Mesodermal cell (in vitro differentiated cells): ENCODE results near the gene TYW1.
"Not testable (repeated sequence)": the region's sequence is repeated elsewhere in the genome, so short reads cannot be mapped to it uniquely, and the experiment has no call there.

Experiments
- H3K27ac ChIP-seq: 2 replicates; pipeline ENCODE4 v1.7.0; 2013; ENCODE audit warnings: mild to moderate bottlenecking, low read depth, low read length, moderate library complexity; ENCODE audit not compliant: severe bottlenecking
- H3K36me3 ChIP-seq: 2 replicates; pipeline ENCODE4 v1.7.1; 2013; ENCODE audit warnings: mild to moderate bottlenecking, low read length, moderate library complexity; ENCODE audit not compliant: control insufficient read depth, insufficient read depth
- H3K4me1 ChIP-seq: one replicate; pipeline ENCODE4 v1.7.1; 2013; ENCODE audit warnings: mild to moderate bottlenecking, low read length; ENCODE audit not compliant: insufficient read depth, control insufficient read depth, poor library complexity, severe bottlenecking
- H3K4me3 ChIP-seq: 2 replicates; pipeline ENCODE4 v1.7.0; 2013; ENCODE audit warnings: low read length, control low read depth, mild to moderate bottlenecking; ENCODE audit not compliant: insufficient read depth, poor library complexity, severe bottlenecking; ENCODE audit errors: extremely low read depth
- H3K9me3 ChIP-seq: 2 replicates; pipeline ENCODE4 v1.7.1; 2013; ENCODE audit warnings: mild to moderate bottlenecking, low read length, moderate library complexity; ENCODE audit not compliant: control insufficient read depth
- WGBS, 2 experiments: methylation state at CpG; one replicate each; pipeline ENCODE4 v1.1.5; 2013; ENCODE audit warnings: missing lambda C conversion rate in 2 of 2; ENCODE audit not compliant: insufficient coverage in 2 of 2; 5-methylcytosine and 5-hydroxymethylcytosine counted together

The TYW1 gene

DNA sequence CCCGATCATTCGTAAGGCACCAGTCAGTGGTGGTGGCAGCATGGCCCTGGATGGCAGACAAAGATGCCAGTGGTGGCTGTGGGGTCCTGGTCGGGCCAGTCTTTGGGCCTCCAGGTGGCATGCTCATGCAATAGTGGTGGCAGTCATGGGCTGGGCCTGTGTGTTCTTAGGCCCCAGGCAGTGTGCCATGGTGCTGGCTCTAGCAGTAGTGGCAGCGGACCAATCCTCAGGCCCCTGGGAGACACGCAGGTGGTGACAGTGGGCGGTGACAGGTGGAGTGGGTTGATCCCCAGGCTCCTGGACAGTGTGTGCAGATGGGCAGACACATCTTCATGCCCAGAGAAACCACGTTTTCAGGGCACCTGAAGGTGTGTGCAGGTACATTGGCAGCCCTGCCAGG lies 159.4 kb downstream of the TYW1 start:
- not testable (repeated sequence) for H3K4me3 ChIP-seq
- WGBS, 2 experiments = 33 to 80% methylated on average over 2 to 3 of the region's 7 CpGs

DNA sequence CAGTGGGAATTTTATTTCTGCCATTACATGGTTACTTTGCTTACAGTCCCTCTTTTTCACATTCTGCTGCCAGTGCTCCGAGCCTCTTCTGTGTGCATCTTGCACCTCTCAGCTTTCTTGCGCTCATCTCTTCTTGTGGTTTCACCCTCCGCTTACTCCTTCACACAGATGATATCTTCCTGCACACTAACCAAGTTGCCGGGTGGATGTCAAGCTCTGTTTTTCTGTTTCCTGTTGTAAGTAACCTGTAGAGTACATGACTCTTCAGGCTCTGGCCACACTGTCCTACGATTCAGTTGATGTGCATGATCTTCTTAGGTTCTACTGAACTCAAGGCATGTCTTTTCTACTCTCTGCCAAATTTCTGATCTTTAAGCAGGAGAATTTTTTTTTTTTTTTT lies 166.7 kb downstream of the TYW1 start:
- H3K9me3 ChIP-seq, H3K36me3 ChIP-seq, H3K4me3 ChIP-seq, H3K27ac ChIP-seq, H3K4me1 ChIP-seq: not testable (repeated sequence)
- no CpG with 5 or more reads among the region's 5 CpGs for WGBS, 2 experiments

More for the DNA sequence above, 159.4 kb downstream of the TYW1 start:
- not testable (repeated sequence) for H3K9me3 ChIP-seq, H3K27ac ChIP-seq, H3K4me1 ChIP-seq, H3K36me3 ChIP-seq

DNA sequence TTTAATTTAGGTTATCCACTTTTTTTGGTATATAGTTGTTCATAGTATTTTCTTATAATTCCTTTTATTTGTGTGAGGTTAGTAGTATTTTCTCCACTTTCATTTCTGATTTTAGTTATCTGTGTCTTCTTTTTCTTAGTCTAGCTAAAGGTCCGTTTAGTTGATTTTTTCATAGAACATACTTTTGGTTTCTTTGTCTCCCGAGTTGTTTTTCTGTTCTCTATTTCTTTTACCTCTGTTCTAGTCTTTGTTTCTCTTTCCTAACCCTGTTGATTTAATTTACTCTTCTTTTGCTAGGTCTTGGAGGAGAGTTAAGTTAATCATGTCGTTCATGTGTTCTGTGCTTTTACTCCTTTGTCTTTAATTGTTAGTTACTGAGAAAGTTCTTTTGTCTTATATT lies 174.5 kb downstream of the TYW1 start:
- not testable (repeated sequence) for H3K4me3 ChIP-seq, H3K27ac ChIP-seq, H3K36me3 ChIP-seq, H3K4me1 ChIP-seq, H3K9me3 ChIP-seq
- 92 to 100% methylated on average over 1 to 2 of the region's 3 CpGs for WGBS, 2 experiments

DNA sequence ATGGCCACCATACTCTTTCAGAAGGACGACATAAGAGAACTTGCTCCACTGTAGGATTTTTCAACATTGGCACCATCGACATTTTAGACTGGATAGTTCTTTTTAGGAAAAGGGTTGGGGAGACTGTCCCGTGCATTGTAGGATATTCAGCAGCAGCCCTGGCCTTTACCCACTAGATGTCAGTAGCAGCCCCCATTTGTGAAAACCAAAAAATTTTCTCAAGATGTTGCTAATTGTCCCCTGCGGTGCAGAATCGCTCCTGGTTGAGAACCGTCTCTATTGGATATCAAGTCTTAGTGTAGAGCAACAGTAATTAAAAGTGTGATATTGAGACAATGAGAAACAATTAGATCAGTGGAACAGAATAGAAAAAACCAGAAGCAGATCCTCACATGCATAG lies 180.1 kb downstream of the TYW1 start:
- H3K4me1 ChIP-seq, H3K36me3 ChIP-seq, H3K4me3 ChIP-seq, H3K27ac ChIP-seq, H3K9me3 ChIP-seq: not testable (repeated sequence)
- WGBS, 2 experiments = no CpG with 5 or more reads among the region's 6 CpGs

DNA sequence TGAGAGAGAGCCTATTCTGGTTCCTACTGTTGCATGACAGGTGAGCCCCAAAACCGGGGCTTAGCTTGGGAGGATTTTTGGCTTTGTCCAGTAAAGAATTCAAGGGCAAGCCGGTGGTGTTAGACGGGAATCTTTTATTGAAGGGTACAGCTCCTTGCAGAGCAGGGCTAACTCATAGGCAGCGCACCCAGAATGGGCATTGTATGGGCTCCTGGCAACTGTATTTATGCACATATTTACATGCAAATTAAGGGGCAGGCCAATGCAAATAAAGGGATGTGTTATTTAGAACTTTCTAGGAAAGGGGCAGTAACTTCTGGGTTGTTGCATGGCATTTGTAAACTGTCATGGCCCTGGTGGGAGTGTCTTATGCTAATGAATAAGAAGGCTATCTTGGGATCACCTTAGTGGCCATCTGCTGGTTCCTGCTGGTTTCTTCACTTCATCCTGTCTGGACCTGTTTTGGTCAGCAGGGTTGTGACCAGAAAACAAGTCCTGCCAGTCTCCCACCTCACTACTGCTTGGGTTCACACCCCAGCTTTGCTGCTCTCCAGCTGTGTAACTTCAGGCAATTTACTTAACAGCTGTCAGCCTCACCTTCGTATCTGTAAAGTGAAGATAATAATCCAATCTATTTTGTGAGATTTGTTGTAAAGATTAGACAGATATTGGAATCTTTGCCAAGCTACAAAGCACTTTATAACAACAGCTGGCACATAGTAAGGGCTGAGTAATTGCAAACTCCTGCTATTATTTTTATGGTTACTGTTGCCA lies 182.5 kb downstream of the TYW1 start:
- H3K36me3 ChIP-seq, H3K27ac ChIP-seq, H3K9me3 ChIP-seq, H3K4me1 ChIP-seq, H3K4me3 ChIP-seq: not testable (repeated sequence)
- no CpG with 5 or more reads among the region's 5 CpGs for WGBS, 2 experiments

DNA sequence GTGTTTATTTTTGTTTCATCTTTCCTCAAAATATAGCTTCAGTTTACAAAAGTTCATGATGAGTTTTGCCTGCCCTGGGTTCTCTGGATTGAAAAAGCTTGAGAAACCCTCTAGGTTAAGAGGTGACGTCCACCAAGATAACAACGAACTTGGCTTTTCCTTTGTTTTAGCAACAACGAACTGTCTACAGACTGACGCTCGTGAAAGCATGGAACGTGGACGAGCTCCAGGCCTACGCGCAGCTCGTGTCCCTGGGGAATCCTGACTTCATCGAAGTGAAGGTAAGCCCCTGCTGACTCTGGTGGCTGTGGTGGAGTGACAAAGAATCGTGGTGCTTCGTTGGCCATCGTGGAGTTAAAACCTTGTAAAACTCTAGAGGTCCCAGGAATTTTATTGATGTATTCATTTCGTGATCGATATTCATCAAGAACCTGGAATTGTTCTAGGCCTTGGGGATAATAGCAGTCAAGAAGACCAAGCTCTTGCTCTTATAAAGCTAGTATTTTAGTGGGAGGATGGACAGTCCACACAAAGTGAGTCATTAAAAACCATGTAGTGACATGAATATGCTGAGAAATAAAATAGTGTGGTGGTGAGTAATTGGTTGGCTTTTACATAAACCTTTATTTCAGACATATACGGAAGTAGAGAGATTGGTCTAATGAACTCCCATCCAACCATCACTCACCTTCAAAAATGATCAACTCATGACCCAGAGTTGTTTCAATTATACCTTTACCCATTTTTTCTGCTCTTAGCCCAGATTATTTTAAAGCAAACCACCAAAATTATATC lies 186.5 kb downstream of the TYW1 start:
- H3K9me3 ChIP-seq, H3K27ac ChIP-seq, H3K36me3 ChIP-seq, H3K4me1 ChIP-seq, H3K4me3 ChIP-seq: not testable (repeated sequence)
- 94% methylated on average over 3 of the region's 17 CpGs for WGBS, 2 experiments

DNA sequence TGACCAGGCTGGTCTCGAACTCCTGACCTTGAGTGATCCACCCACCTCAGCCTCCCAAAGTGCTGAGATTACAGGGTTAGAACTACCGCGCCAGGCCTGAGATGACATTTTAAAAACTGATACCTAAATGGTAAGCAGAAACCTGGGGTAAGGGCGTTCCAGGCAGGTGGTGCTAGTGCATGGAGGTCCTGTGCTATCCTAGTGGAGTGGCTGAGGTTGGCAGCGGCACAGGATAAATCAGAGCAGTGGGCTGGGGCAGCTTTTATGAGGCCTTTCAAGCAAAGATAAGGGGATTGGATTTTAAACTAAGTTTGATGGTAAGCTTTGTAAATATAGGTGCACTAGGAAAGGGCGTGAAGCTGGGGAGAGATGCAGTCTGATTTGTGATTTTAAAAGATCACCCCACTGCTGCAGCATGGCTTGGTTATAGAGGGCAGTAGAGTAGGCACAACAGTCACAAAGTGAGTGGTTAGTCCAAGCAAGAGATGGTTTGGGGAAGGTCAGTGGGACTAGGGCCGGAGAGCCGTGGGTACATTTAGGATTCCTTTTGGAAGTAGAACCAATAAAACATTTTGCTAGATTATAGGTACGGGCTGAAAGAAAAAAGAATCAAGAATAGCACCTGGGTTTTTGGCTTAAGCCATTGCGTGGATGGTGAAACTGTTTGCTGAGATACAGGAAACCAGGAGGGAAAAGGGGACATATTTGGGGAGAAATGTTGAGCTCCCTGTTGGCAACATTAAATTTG lies 188.5 kb downstream of the TYW1 start:
- H3K4me1 ChIP-seq, H3K36me3 ChIP-seq, H3K27ac ChIP-seq, H3K9me3 ChIP-seq, H3K4me3 ChIP-seq: not testable (repeated sequence)
- WGBS, 2 experiments = 67 to 75% methylated on average over 3 to 4 of the region's 10 CpGs

DNA sequence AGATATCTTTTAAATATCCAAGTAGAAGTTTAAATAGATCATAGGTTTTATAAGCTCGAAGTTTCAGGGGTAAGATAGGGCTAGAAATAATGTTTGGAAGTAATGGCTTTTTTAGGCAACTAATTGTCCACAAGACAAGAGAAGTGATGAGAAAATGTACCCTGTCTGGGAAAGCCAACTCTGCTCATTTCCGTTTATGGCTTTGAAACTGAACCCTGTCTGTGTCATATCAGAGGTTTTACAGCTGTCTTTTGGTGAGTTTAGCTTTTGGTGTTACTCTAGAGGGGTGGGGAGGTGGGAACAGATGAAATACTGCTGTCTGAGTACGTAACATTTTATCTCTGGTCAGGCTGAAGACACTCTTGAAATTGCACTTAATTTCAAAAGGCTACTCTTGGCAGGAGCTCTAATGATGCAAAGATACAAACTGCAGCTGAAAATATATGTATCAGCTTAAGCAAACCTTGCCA lies 189.1 kb downstream of the TYW1 start:
- no CpG with 5 or more reads among the region's 3 CpGs for WGBS, 2 experiments
- H3K9me3 ChIP-seq, H3K27ac ChIP-seq, H3K4me1 ChIP-seq, H3K4me3 ChIP-seq, H3K36me3 ChIP-seq: not testable (repeated sequence)

DNA sequence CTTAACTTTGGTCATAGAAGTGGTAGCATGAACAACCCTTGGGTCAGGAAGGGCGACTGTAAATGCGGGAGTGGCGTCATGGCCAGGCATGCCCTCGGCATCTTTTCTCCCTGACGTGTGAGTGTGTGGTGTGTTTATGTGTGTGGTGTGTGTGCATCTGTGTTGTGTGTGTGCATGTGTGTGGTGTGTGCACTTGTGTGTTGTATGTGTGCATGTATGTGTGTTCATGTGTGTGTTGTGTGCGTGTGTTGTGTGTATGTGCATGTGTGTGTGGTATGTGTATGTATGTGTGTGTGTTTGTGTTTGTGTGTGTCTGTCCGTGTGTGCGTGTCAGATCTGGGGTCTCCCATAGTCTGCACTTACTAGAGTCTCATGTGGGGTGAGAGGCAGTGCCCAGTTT lies 192.5 kb downstream of the TYW1 start:
- WGBS, 2 experiments = 30 to 57% methylated on average over 2 to 3 of the region's 8 CpGs
- not testable (repeated sequence) for H3K9me3 ChIP-seq, H3K27ac ChIP-seq, H3K4me3 ChIP-seq, H3K4me1 ChIP-seq, H3K36me3 ChIP-seq

DNA sequence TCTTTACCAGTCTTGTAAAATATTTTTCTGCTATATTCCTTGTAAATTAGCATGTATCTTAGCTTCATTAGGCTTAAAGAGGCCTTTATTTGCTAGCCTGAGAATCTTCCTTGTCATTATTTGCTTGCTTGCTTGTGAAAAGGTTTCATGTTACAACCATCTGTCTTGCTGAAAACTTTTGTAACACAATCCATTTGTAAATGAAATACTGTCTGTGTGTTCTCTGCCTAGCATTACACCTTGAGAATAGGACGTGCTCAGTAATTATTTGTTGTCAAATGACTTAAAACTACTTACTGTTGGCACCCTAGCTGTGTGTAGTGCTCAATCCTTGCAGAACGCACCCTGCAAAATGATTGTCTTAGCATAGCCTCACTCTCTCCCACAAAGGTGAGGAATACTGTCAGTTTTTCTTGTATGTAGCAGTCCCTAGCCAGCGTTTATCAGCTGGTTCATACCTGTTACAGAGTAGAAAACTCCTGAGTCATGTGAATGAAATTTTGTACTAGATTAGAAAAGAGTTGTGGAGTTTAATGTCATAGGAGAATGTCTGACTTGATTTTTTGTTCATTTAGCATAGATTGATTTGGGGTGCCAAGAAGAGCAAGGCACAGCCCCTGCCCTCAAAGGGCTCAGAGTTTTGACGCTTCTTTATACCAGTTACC lies 193.3 kb downstream of the TYW1 start:
- not testable (repeated sequence) for H3K27ac ChIP-seq, H3K36me3 ChIP-seq, H3K4me3 ChIP-seq, H3K4me1 ChIP-seq, H3K9me3 ChIP-seq
- 56 to 60% methylated on average over 1 of the region's 4 CpGs for WGBS, 2 experiments
